Immature natural killer cell (primary cell): ENCODE data around the gene KRTAP7-1. TPM values are rescaled to one million over a fixed set of nuclear protein-coding genes. Genes with fewer than 3 reads are reported as not detected.

Experiments
- DNase-seq, 3 donors: peaks; one replicate each; pipeline ENCODE4 v3.0.0; 2022; ENCODE audit warnings: mixed read lengths in 1 of 3
- H3K27ac Mint-ChIP-seq, 6 donors: one replicate each; pipeline ENCODE4 v1.8.0; 2020; ENCODE audit warnings: mixed read lengths in 6 of 6, mild to moderate bottlenecking in 5 of 6, inconsistent platforms in 4 of 6, moderate library complexity in 3 of 6
- H3K27me3 Mint-ChIP-seq, 3 donors: one replicate each; pipeline ENCODE4 v1.8.0; 2020 to 2021; ENCODE audit warnings: low read depth in 3 of 3, mild to moderate bottlenecking in 3 of 3, mixed read lengths in 3 of 3, moderate library complexity in 3 of 3, inconsistent platforms in 1 of 3
- H3K36me3 Mint-ChIP-seq, 3 donors: one replicate each; pipeline ENCODE4 v1.8.0; 2020; ENCODE audit warnings: mixed read lengths in 3 of 3, inconsistent platforms in 2 of 3, mild to moderate bottlenecking in 2 of 3
- H3K4me1 Mint-ChIP-seq, 2 donors: one replicate each; pipeline ENCODE4 v1.8.0; 2020; ENCODE audit warnings: inconsistent platforms in 2 of 2, mild to moderate bottlenecking in 2 of 2, mixed read lengths in 2 of 2, moderate library complexity in 1 of 2
- H3K4me3 Mint-ChIP-seq, 5 donors: one replicate each; pipeline ENCODE4 v1.8.0; 2020; ENCODE audit warnings: mild to moderate bottlenecking in 5 of 5, mixed read lengths in 5 of 5, inconsistent platforms in 3 of 5, moderate library complexity in 3 of 5
- H3K9me3 Mint-ChIP-seq, 6 donors: one replicate each; pipeline ENCODE4 v1.8.0; 2020; ENCODE audit warnings: mild to moderate bottlenecking in 6 of 6, mixed read lengths in 6 of 6, inconsistent platforms in 4 of 6, moderate library complexity in 3 of 6
- polyA plus RNA-seq, 3 donors: library from polyadenylated mRNA; unstranded; fragments of 300-500 nt; fragmentation: Illumina TruSeq; gene quantifications; one replicate each; pipeline ENCODE4 v1.2.3, GENCODE V29; 2021

Gene KRTAP7-1, protein sequence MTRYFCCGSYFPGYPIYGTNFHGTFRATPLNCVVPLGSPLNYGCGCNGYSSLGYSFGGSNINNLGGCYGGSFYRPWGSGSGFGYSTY
- polyA plus RNA-seq = not detected

GRCh38 chr21:30829659-30830058 lies at the start of gene KRTAP7-1:
KRTAP7-1 (minus strand) TSS chr21:30829759; CDS start chr21:30829698, 61 bp downstream.
- DNase-seq = no peak
- Mint-ChIP-seq H3K4me1 (no peaks in the 10 kb centered on the region), H3K36me3 (no peaks in the 10 kb centered on the region), H3K9me3 (peaks cover 0 to 7% (median under 1%) of the 10 kb centered on the region in 6 donors), H3K27ac (no peak within 1 kb of the TSS), H3K27me3 (peaks cover 0 to 3% (median 2%) of the 10 kb centered on the region in 3 donors), H3K4me3 (no peak within 1 kb of the TSS)

- H3K4me3 Mint-ChIP-seq = no peak overlapping the region
- peaks cover 0 to 4% (median 0%) of the 10 kb centered on the region in 3 donors for H3K27me3 Mint-ChIP-seq
- no peaks in the 10 kb centered on the region for H3K4me1 Mint-ChIP-seq
- DNase-seq = no peak
- no peak overlapping the region for H3K27ac Mint-ChIP-seq
- H3K9me3 Mint-ChIP-seq = peaks cover 0 to 4% (median under 1%) of the 10 kb centered on the region in 6 donors
- no peaks in the 10 kb centered on the region for H3K36me3 Mint-ChIP-seq
Measured at GRCh38 chr21:30874526-30874925, 45.0 kb upstream of the KRTAP7-1 start.

GRCh38 chr21:30847627-30848500 lies 18.3 kb upstream of the KRTAP7-1 start:
- DNase-seq = no peak
- Mint-ChIP-seq H3K27me3 (peaks cover 0 to 3% (median 0%) of the 10 kb centered on the region in 3 donors), H3K4me1 (no peaks in the 10 kb centered on the region), H3K27ac (no peak overlapping the region), H3K9me3 (peaks cover 0 to 13% (median 0%) of the 10 kb centered on the region in 6 donors), H3K36me3 (peaks cover 0 to 4% (median 0%) of the 10 kb centered on the region in 3 donors), H3K4me3 (no peak overlapping the region)

- no peak overlapping the region for H3K27ac Mint-ChIP-seq
- peaks cover 0 to 15% (median 2%) of the 10 kb centered on the region in 6 donors for H3K9me3 Mint-ChIP-seq
- no peak overlapping the region for H3K4me3 Mint-ChIP-seq
- no peaks in the 10 kb centered on the region for H3K4me1 Mint-ChIP-seq
- no peak for DNase-seq
- no peaks in the 10 kb centered on the region for H3K27me3 Mint-ChIP-seq
- peaks cover 0 to 4% (median 0%) of the 10 kb centered on the region in 3 donors for H3K36me3 Mint-ChIP-seq
Measured at GRCh38 chr21:30842990-30843389, 13.4 kb upstream of the KRTAP7-1 start.

DNA sequence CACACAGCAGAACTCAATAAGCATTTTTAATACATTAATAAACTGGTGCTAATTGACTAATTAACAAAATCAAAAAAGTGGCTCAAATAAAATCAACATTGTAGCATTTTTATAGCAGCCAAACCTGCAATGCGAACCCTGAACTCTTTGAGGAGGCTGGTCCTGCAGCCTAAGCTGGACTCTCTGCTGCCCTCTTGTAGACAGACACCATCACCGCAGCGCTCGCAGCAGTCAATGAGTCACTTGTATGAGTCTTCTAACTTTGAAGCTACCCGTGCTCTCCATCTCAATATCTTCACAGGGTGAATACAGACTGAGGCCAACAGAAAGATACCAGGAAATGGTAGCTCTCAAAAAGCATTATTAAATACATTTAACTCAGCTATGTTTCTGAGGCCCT lies 9.7 kb upstream of the KRTAP7-1 start:
- no peak overlapping the region for H3K4me3 Mint-ChIP-seq
- no peaks in the 10 kb centered on the region for H3K4me1 Mint-ChIP-seq
- no peaks in the 10 kb centered on the region for H3K27me3 Mint-ChIP-seq
- DNase-seq = no peak
- no peak overlapping the region for H3K27ac Mint-ChIP-seq
- H3K9me3 Mint-ChIP-seq = peaks cover 0 to 9% (median 2%) of the 10 kb centered on the region in 6 donors
- no peaks in the 10 kb centered on the region for H3K36me3 Mint-ChIP-seq

- H3K9me3 Mint-ChIP-seq = peaks cover 0 to 9% (median 2%) of the 10 kb centered on the region in 6 donors
- no peaks in the 10 kb centered on the region for H3K36me3 Mint-ChIP-seq
- H3K4me3 Mint-ChIP-seq = no peak overlapping the region
- no peak overlapping the region for H3K27ac Mint-ChIP-seq
- no peaks in the 10 kb centered on the region for H3K27me3 Mint-ChIP-seq
- no peak for DNase-seq
- H3K4me1 Mint-ChIP-seq = no peaks in the 10 kb centered on the region
Measured at GRCh38 chr21:30838536-30838935, 9.0 kb upstream of the KRTAP7-1 start.

GRCh38 chr21:30831194-30831765 lies 1.7 kb upstream of the KRTAP7-1 start:
- Mint-ChIP-seq H3K27ac (no peak overlapping the region), H3K9me3 (peaks cover 0 to 5% (median under 1%) of the 10 kb centered on the region in 6 donors), H3K27me3 (peaks cover 0 to 3% (median 2%) of the 10 kb centered on the region in 3 donors), H3K4me3 (no peak overlapping the region), H3K36me3 (no peaks in the 10 kb centered on the region), H3K4me1 (no peaks in the 10 kb centered on the region)
- DNase-seq = peak in 2 of 3 donors; percentile 1 to 28

GRCh38 chr21:30818837-30819610 lies 10.5 kb downstream of the KRTAP7-1 start:
- no peaks in the 10 kb centered on the region for H3K4me1 Mint-ChIP-seq
- no peak for DNase-seq
- H3K9me3 Mint-ChIP-seq = peaks cover 0 to 11% (median 4%) of the 10 kb centered on the region in 6 donors
- H3K27me3 Mint-ChIP-seq = peaks cover 0 to 2% (median 0%) of the 10 kb centered on the region in 3 donors
- no peak overlapping the region for H3K27ac Mint-ChIP-seq
- no peaks in the 10 kb centered on the region for H3K36me3 Mint-ChIP-seq
- H3K4me3 Mint-ChIP-seq = no peak overlapping the region

DNA sequence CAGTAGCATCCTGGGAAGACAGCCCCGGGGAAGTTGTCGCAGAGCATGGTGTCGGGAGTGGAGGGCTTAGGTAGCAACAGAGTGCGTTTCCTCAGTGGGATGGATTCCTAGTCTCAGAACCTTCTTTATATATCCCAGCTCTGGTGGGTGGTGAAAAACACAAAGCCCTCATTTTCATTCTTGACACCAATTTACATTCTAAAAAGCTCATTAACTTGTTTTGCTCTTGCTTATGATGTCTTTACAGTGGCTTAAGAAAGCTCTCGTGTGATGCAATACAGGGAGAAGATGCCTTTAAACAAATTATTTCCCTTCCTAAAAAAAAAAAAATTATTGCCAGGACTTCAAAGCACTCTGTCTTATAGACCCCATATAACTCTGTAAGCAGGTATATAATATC lies 16.4 kb downstream of the KRTAP7-1 start, which contains the start of gene KRTAP8-1:
Gene KRTAP8-1, minus strand, starts transcription at position 101 of the 400 bp plus-strand sequence. Its CDS starts 54 bp downstream, at position 47.
- no peak for DNase-seq
- no peaks in the 10 kb centered on the region for H3K36me3 Mint-ChIP-seq
- H3K4me1 Mint-ChIP-seq = no peaks in the 10 kb centered on the region
- peaks cover 0 to 7% (median under 1%) of the 10 kb centered on the region in 6 donors for H3K9me3 Mint-ChIP-seq
- no peaks in the 10 kb centered on the region for H3K27me3 Mint-ChIP-seq
- no peak within 1 kb of the TSS for H3K27ac Mint-ChIP-seq
- no peak within 1 kb of the TSS for H3K4me3 Mint-ChIP-seq

- DNase-seq = no peak
- Mint-ChIP-seq H3K36me3 (no peaks in the 10 kb centered on the region), H3K4me1 (no peaks in the 10 kb centered on the region), H3K27me3 (no peaks in the 10 kb centered on the region), H3K27ac (no peak overlapping the region), H3K4me3 (no peak overlapping the region), H3K9me3 (peaks cover 0 to 9% (median 3%) of the 10 kb centered on the region in 6 donors)
Measured at GRCh38 chr21:30800605-30801004, 29.0 kb downstream of the KRTAP7-1 start.

DNA sequence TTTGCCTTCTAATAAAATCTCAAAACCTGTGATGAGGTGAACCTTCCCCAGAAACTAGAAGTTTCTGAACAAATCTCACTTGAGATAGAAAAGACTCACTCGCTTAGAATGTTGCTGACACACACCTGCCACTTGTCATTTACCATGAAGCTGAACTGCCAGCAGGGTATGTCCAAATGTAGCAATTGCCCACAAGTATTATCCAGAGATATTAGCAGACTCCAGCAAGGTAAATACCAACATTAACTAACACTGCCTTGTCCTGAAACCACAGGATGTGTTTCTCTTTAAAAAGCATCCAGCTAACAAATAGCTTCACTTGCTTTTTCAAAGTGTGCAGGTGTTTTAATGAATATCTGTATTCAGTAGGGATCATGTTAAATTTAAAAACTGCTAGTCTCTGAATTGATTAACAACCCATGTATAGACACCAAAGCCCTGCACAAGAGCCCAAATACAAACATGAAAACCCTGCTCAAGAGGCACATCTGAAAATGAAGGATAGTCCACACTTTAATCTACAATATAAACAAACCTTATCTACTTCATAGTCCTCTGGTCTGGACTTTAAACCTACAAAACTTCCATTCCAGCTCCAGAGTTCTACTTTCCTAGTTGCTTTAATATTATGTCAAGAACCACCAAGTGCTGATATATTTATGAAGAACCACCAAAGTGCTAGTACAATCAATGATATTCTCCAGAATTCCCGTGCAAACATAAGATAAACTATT lies 35.8 kb downstream of the KRTAP7-1 start:
- DNase-seq = no peak
- no peaks in the 10 kb centered on the region for H3K36me3 Mint-ChIP-seq
- no peaks in the 10 kb centered on the region for H3K4me1 Mint-ChIP-seq
- H3K27me3 Mint-ChIP-seq = peaks cover 0 to 2% (median 1%) of the 10 kb centered on the region in 3 donors
- peaks cover 0 to 5% (median 1%) of the 10 kb centered on the region in 6 donors for H3K9me3 Mint-ChIP-seq
- H3K27ac Mint-ChIP-seq = no peak overlapping the region
- H3K4me3 Mint-ChIP-seq = no peak overlapping the region

DNA sequence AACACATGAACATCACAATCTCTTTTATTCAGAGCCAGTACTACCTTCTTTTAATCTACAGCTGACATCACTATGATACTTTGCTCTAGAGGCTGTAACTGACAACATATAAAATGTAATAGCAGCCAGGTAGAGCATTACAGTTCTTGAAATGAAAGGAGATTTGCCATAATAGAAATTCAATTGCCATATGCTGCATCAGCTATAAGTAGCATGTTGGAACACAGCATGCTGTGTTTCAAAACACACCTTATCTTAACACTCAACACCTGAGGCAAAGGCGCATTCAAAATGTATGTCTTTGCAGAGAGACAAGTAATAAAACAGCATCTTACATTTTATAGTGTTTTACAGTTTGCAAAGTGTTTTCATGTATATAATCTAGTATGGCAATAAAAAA lies 50.3 kb downstream of the KRTAP7-1 start:
- Mint-ChIP-seq H3K4me1 (no peaks in the 10 kb centered on the region), H3K36me3 (no peaks in the 10 kb centered on the region), H3K9me3 (peaks cover 0 to 23% (median 8%) of the 10 kb centered on the region in 6 donors)

More for the DNA sequence above, 50.3 kb downstream of the KRTAP7-1 start:
- Mint-ChIP-seq H3K27me3 (no peaks in the 10 kb centered on the region), H3K4me3 (no peak overlapping the region), H3K27ac (no peak overlapping the region)
- no peak for DNase-seq
